GM19324 (cell line): Measurements from ENCODE around the gene DYNLL1.

Experiments
- ATAC-seq: cut with Tn5 transposase; IDR thresholded peaks from one replicate; pipeline ENCODE4 v1.9.1; 2021; ENCODE audit warnings: mild to moderate bottlenecking, moderate library complexity; ENCODE audit not compliant: unreplicated experiment, low FRiP score

Gene DYNLL1

GRCh38 chr12:120546050-120546386 is 50.1 kb downstream of the DYNLL1 start:
- ATAC-seq: no peak
